HG03521 (cell line): ENCODE data around the gene KRT83.
"Not testable (repeated sequence)": the region's sequence is repeated elsewhere in the genome, so short reads cannot be mapped to it uniquely, and the experiment has no call there.

Experiments
- ATAC-seq: cut with Tn5 transposase; IDR thresholded peaks from one replicate; pipeline ENCODE4 v1.9.1; 2021; ENCODE audit warnings: mild to moderate bottlenecking, moderate library complexity; ENCODE audit not compliant: unreplicated experiment

KRT83 gene

GRCh38 chr12:52354200-52354599 lies 33.0 kb upstream of the KRT83 start:
- ATAC-seq: no peak

GRCh38 chr12:52353766-52354165 lies 32.6 kb upstream of the KRT83 start:
- no peak for ATAC-seq

GRCh38 chr12:52352951-52353350 lies 31.8 kb upstream of the KRT83 start:
- no peak for ATAC-seq

GRCh38 chr12:52351196-52352059 lies 30.2 kb upstream of the KRT83 start:
- ATAC-seq: no peak

GRCh38 chr12:52350786-52351185 lies 29.6 kb upstream of the KRT83 start:
- no peak for ATAC-seq

GRCh38 chr12:52350021-52350620 lies 28.9 kb upstream of the KRT83 start:
- no peak for ATAC-seq

GRCh38 chr12:52349196-52349595 lies 28.0 kb upstream of the KRT83 start:
- no peak for ATAC-seq

- ATAC-seq: no peak
Observed at GRCh38 chr12:52347551-52348510, 26.6 kb upstream of the KRT83 start.

- ATAC-seq: no peak
Observed at GRCh38 chr12:52347016-52347415, 25.8 kb upstream of the KRT83 start.

- no peak for ATAC-seq
Observed at GRCh38 chr12:52346593-52346992, 25.4 kb upstream of the KRT83 start.

GRCh38 chr12:52345041-52345440 lies 23.8 kb upstream of the KRT83 start:
- ATAC-seq: not testable (repeated sequence)

GRCh38 chr12:52344111-52344510 lies 22.9 kb upstream of the KRT83 start:
- no peak for ATAC-seq

GRCh38 chr12:52343550-52343949 lies 22.4 kb upstream of the KRT83 start:
- no peak for ATAC-seq

GRCh38 chr12:52342781-52343490 lies 21.7 kb upstream of the KRT83 start:
- no peak for ATAC-seq

GRCh38 chr12:52341066-52341580 lies 19.9 kb upstream of the KRT83 start:
- no peak for ATAC-seq

GRCh38 chr12:52338241-52338960 lies 17.2 kb upstream of the KRT83 start:
- ATAC-seq: no peak

GRCh38 chr12:52337054-52337453 lies 15.9 kb upstream of the KRT83 start:
- ATAC-seq: no peak

- ATAC-seq: no peak
Observed at GRCh38 chr12:52336641-52337040, 15.4 kb upstream of the KRT83 start.

- no peak for ATAC-seq
Observed at GRCh38 chr12:52335598-52336262, 14.5 kb upstream of the KRT83 start.
